HepG2 (cell line): ENCODE results near the gene ZNF429. TPM values are rescaled to one million over a fixed set of nuclear protein-coding genes. Genes with fewer than 3 reads are reported as not detected.

Source experiments
- ATAC-seq: fragments of 200-7000 bp; cut with Tn5 transposase; 3 replicates; pipeline ENCODE4 v1.9.1; 2020; ENCODE audit warnings: mild to moderate bottlenecking, moderate library complexity
- BruUV-seq: library from RNA; stranded (reverse); fragments of 400-500 nt; replicated peaks from 2 replicates; lab custom pipeline; 2021; lab: Mats Ljungman, UMichigan
- CTCF ChIA-PET: fragments of 300-600 bp; formaldehyde crosslinking; extraction: SDS; loops from one replicate; lab custom pipeline; 2021; ENCODE audit warnings: low total read pairs, inconsistent platforms, low intra/inter-chr PET ratio; lab: Yijun Ruan, JAX
- POLR2A ChIA-PET: fragments of 350-600 bp; sonication (Branson Sonifier 250); formaldehyde crosslinking; loops from one replicate; lab custom pipeline; 2020; ENCODE audit warnings: antibody characterized with exemption, inconsistent platforms; lab: Yijun Ruan, JAX
- DNase-seq: peaks from one replicate; pipeline ENCODE4 v3.0.0-alpha.2; 2015; ENCODE audit warnings: low spot score
- FAIRE-seq: peaks from 3 replicates; lab custom pipeline; 2011; peaks lifted over from hg19 to GRCh38; lab: Jason Lieb, UNC
- H2AFZ ChIP-seq: one replicate; pipeline ENCODE4 v1.6.1; 2011; ENCODE audit warnings: low read length, inconsistent platforms
- H3K27ac ChIP-seq: fragments of 300-600 bp; 3 replicates; pipeline ENCODE4 v1.8.0; 2011; ENCODE audit warnings: mixed run types, mild to moderate bottlenecking, mixed read lengths, low read length, inconsistent platforms; ENCODE audit not compliant: insufficient read depth; ENCODE audit errors: extremely low read length
- H3K27me3 ChIP-seq, 2 experiments: fragments of 200-600 bp in 1 of 2; 2 replicates in 1 of 2; 3 replicates in 1 of 2; pipeline versions ENCODE4 v1.6.0 to v1.8.0; 2011; ENCODE audit warnings: low read length in 2 of 2, mild to moderate bottlenecking in 2 of 2, moderate library complexity in 2 of 2, inconsistent platforms in 1 of 2; ENCODE audit not compliant: insufficient read depth in 2 of 2, control insufficient read depth in 1 of 2
- H3K36me3 ChIP-seq, 2 experiments: fragments of 200-600 bp in 1 of 2; replicated peaks in 1 of 2; 2 replicates in 1 of 2; 3 replicates in 1 of 2; pipeline versions ENCODE4 v1.5.1 to v1.8.0; 2011; ENCODE audit warnings: low read length in 2 of 2, inconsistent platforms in 1 of 2; ENCODE audit not compliant: insufficient read depth in 2 of 2, control insufficient read depth in 1 of 2
- H3K4me1 ChIP-seq: 2 replicates; pipeline ENCODE4 v1.5.1; 2012; ENCODE audit warnings: low read length, inconsistent platforms; ENCODE audit not compliant: insufficient read depth
- H3K4me2 ChIP-seq: 2 replicates; pipeline ENCODE4 v1.6.0; 2011; ENCODE audit warnings: low read depth, low read length, inconsistent platforms
- H3K4me3 ChIP-seq, 3 experiments: fragments of 200-600 bp in 1 of 3; sonication (generic), shearing (Covaris generic) in 1 of 3; replicated peaks in 1 of 3; 2 replicates each; pipeline ENCODE4 v1.5.1; 2011 to 2016; ENCODE audit warnings: low read length in 3 of 3, inconsistent platforms in 2 of 3, low read depth in 2 of 3, mild to moderate bottlenecking in 2 of 3, control low read depth in 1 of 3, mixed read lengths in 1 of 3; ENCODE audit not compliant: insufficient read depth in 1 of 3
- H3K79me2 ChIP-seq: one replicate; pipeline ENCODE4 v1.6.1; 2011; ENCODE audit warnings: low read length, inconsistent platforms; ENCODE audit not compliant: insufficient read depth
- H3K9ac ChIP-seq: 2 replicates; pipeline ENCODE4 v1.6.0; 2011; ENCODE audit warnings: mild to moderate bottlenecking, low read depth, low read length, inconsistent platforms; ENCODE audit not compliant: insufficient read depth
- H3K9me3 ChIP-seq: 2 replicates; pipeline ENCODE4 v1.5.1; 2012; ENCODE audit warnings: mild to moderate bottlenecking, low read length
- H4K20me1 ChIP-seq: 2 replicates; pipeline ENCODE4 v1.6.0; 2011; ENCODE audit warnings: inconsistent platforms, mild to moderate bottlenecking, low read length, moderate library complexity; ENCODE audit not compliant: insufficient read depth
- CSRNP1 ChIP-seq: sonication (generic); formaldehyde crosslinking; IDR thresholded peaks from 2 replicates; pipeline ENCODE4 v1.8.1; 2023; ENCODE audit warnings: mild to moderate bottlenecking, missing genetic modification reagents
- HNF4G ChIP-seq, 2 experiments: sonication (generic) in 1 of 2; formaldehyde crosslinking in 1 of 2; IDR thresholded peaks; 2 replicates each; pipeline versions ENCODE4 v1.4.0 to v1.6.1; 2011 to 2020; ENCODE audit warnings: borderline replicate concordance in 2 of 2, low read depth in 2 of 2, mild to moderate bottlenecking in 2 of 2, low read length in 1 of 2, missing genetic modification reagents in 1 of 2, moderate library complexity in 1 of 2
- MIER3 ChIP-seq: IDR thresholded peaks from 2 replicates; pipeline ENCODE4 v1.6.1; 2016; ENCODE audit warnings: missing compliant biosample characterization, borderline replicate concordance
- NFYC ChIP-seq: IDR thresholded peaks from 2 replicates; pipeline ENCODE4 v1.6.1; 2016; ENCODE audit warnings: missing genetic modification reagents, missing compliant biosample characterization
- REST ChIP-seq, 2 experiments: IDR thresholded peaks; 2 replicates each; pipeline ENCODE4 v1.6.1; 2011 to 2012; ENCODE audit warnings: low read length in 2 of 2, borderline replicate concordance in 1 of 2, low read depth in 1 of 2, mild to moderate bottlenecking in 1 of 2, moderate library complexity in 1 of 2
- ZKSCAN8 ChIP-seq: IDR thresholded peaks from 2 replicates; pipeline ENCODE4 v1.6.1; 2016; ENCODE audit warnings: borderline replicate concordance, missing genetic modification reagents, missing compliant biosample characterization
- ZNF574 ChIP-seq: sonication (generic); formaldehyde crosslinking; IDR thresholded peaks from 2 replicates; pipeline ENCODE4 v1.4.0; 2020; ENCODE audit warnings: missing genetic modification reagents
- ZNF878 ChIP-seq: sonication (generic); formaldehyde crosslinking; IDR thresholded peaks from 2 replicates; pipeline ENCODE4 v1.8.1; 2023; ENCODE audit warnings: mild to moderate bottlenecking, missing genetic modification reagents, moderate library complexity
- WGBS: methylation state at CpG from one replicate; pipeline ENCODE4 v1.1.6; 2017; ENCODE audit warnings: low lambda C conversion rate; 5-methylcytosine and 5-hydroxymethylcytosine counted together
- in situ Hi-C: cut with HindIII; loops from 2 replicates; pipeline ENCODE4 v1.10.0; 2017; ENCODE audit warnings: low pct_unique_long_range_greater_than_20kb; ENCODE audit not compliant: extremely low pct_ligation_motif_present
- intact Hi-C: fragments of 100-400 bp; cut with micrococcal nuclease; formaldehyde crosslinking; loops from one replicate; pipeline ENCODE4 v1.10.0; 2022; ENCODE audit not compliant: unreplicated experiment
- polyA plus RNA-seq, 8 experiments: library from polyadenylated mRNA; depleted of rRNA in 3 of 8; stranded (reverse) in 7 of 8; unstranded in 1 of 8; fragments of >200 nt; fragmentation: Illumina TruSeq in 4 of 8; extraction: Trizol in 4 of 8; gene quantifications; 2 replicates each; pipeline versions ENCODE4 v1.2.1 to v1.2.3, GENCODE V29; 2011 to 2016; ENCODE audit warnings: low read depth in 4 of 8, missing spikeins in 1 of 8, mixed read lengths in 1 of 8; ENCODE audit not compliant: insufficient read depth in 1 of 8
- total RNA-seq, 5 experiments: library from RNA; depleted of rRNA; stranded (reverse); fragments of >200 nt; fragmentation: Illumina TruSeq; extraction: Trizol; gene quantifications; 2 replicates each; pipeline ENCODE4 v1.2.3, GENCODE V29; 2016; ENCODE audit warnings: low read depth in 1 of 5

ZNF429 gene
- total and polyA plus RNA-seq, 2 of the 13 experiments (the other 11 are each of a cell fraction or from before 2014, with no cell fraction given) = 3.3 to 3.4 TPM

- no peak for TF ChIP-seq NFYC
- no peak for TF ChIP-seq ZNF574 (CRISPR knock-in tag)
- no peak for TF ChIP-seq MIER3 (CRISPR knock-in tag)
- no peak for DNase-seq
- Histone ChIP-seq H3K79me2 (no peaks in the 10 kb centered on the region), H3K4me3 (no peak overlapping the region), H3K9me3 (peaks cover 52% of the 10 kb centered on the region), H2AFZ (no peak overlapping the region), H3K27me3 (no peaks in the 10 kb centered on the region), H3K4me1 (no peaks in the 10 kb centered on the region), H3K9ac (no peak overlapping the region), H3K36me3 (no peaks in the 10 kb centered on the region), H3K27ac (no peak overlapping the region), H4K20me1 (no peaks in the 10 kb centered on the region), H3K4me2 (no peak overlapping the region)
- ChIA-PET CTCF (no interaction called here), POLR2A (no interaction called here)
- no peak; the same call in none of the 3 replicates for ATAC-seq
- intact Hi-C loops = no loop called here
- in situ Hi-C loops = no loop called here
- no peak for FAIRE-seq
- 21% methylated on average over 5 of the region's 8 CpGs for WGBS
- BruUV-seq = no TSS peak
Observed at GRCh38 chr19:21466627-21467026, 38.8 kb upstream of the ZNF429 start.

- Histone ChIP-seq H3K27ac (no peak overlapping the region), H3K9me3 (peaks cover 46% of the 10 kb centered on the region; the same call in 1 of the 2 replicates), H4K20me1 (no peaks in the 10 kb centered on the region), H3K36me3 (no peaks in the 10 kb centered on the region), H3K79me2 (no peaks in the 10 kb centered on the region), H3K9ac (no peak overlapping the region), H3K4me3 (no peak overlapping the region), H3K4me1 (no peaks in the 10 kb centered on the region), H3K4me2 (no peak overlapping the region), H3K27me3 (no peaks in the 10 kb centered on the region), H2AFZ (no peak overlapping the region)
- in situ Hi-C loops = no loop called here
- ATAC-seq (peak; percentile 41; the same call in 1 of the 3 replicates), FAIRE-seq (no peak), DNase-seq (no peak)
- CTCF ChIA-PET = no interaction called here
- POLR2A ChIA-PET = no interaction called here
- no TSS peak for BruUV-seq
- intact Hi-C loops = no loop called here
- WGBS = 58% methylated on average over 3 of the region's 5 CpGs
- TF ChIP-seq ZKSCAN8 (no peak), REST (IDR thresholded peaks at IDR 0.05; ENCODE audit: borderline replicate concordance in 1 of 2, low read depth in 1 of 2, low read length in 2 of 2) (no peak), CSRNP1 (CRISPR knock-in tag) (no peak), HNF4G (IDR thresholded peaks at IDR 0.05; ENCODE audit: borderline replicate concordance, low read depth, low read length) (no peak), HNF4G (CRISPR knock-in tag; IDR thresholded peaks at IDR 0.05; ENCODE audit: borderline replicate concordance, low read depth) (no peak), ZNF878 (CRISPR knock-in tag) (no peak)
Observed at GRCh38 chr19:21468791-21469190, 36.6 kb upstream of the ZNF429 start.
